ENCODE data around the gene RANBP17. TPM values are rescaled to one million over a fixed set of nuclear protein-coding genes. Genes with fewer than 3 reads are reported as not detected.

RANBP17 gene
- total and polyA plus RNA-seq, 12 donors, result 0.55 to 12.9 (median 5.9) TPM

DNA sequence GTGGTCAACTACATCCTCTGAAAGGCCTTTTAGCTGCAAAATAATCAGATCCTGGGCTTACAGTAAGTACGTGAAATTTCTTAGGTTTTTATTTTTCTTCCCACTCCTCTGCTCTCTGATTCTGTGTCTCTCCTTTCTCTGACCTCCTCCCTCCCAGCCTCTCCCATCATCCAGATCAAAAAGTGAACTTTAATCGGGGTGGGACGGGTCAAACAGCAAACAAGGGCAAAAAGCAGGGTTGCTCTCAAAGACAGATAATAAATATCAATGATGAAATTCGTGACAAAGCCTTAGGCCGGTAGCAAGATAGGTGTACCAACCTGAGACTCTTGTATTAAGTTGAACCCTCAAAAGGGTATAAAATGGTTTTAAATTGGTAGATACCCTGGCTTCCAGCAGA, 76.1 kb downstream of the RANBP17 start:
- intact Hi-C loops (cut with DNase I), result no loop called here
- H3K27me3 ChIP-seq, result no peaks in the 10 kb centered on the region
- H3K4me1 ChIP-seq, result no peaks in the 10 kb centered on the region
- no peak for ATAC-seq
- H3K36me3 ChIP-seq, result peaks cover 0 to 11% (median 0%) of the 10 kb centered on the region in 9 donors
- 77 to 88% methylated on average over 5 of the region's 5 CpGs for WGBS, 2 donors
- TF ChIP-seq, protein P1, sequence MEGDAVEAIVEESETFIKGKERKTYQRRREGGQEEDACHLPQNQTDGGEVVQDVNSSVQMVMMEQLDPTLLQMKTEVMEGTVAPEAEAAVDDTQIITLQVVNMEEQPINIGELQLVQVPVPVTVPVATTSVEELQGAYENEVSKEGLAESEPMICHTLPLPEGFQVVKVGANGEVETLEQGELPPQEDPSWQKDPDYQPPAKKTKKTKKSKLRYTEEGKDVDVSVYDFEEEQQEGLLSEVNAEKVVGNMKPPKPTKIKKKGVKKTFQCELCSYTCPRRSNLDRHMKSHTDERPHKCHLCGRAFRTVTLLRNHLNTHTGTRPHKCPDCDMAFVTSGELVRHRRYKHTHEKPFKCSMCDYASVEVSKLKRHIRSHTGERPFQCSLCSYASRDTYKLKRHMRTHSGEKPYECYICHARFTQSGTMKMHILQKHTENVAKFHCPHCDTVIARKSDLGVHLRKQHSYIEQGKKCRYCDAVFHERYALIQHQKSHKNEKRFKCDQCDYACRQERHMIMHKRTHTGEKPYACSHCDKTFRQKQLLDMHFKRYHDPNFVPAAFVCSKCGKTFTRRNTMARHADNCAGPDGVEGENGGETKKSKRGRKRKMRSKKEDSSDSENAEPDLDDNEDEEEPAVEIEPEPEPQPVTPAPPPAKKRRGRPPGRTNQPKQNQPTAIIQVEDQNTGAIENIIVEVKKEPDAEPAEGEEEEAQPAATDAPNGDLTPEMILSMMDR (IDR thresholded peaks at IDR 0.05), result no peak
- H3K9me3 ChIP-seq, result peaks cover 0 to 9% (median 0%) of the 10 kb centered on the region in 11 donors
- H3K27ac ChIP-seq, result no peak overlapping the region
- DNase-seq, result no peak
- no peak overlapping the region for H3K4me3 ChIP-seq

DNA sequence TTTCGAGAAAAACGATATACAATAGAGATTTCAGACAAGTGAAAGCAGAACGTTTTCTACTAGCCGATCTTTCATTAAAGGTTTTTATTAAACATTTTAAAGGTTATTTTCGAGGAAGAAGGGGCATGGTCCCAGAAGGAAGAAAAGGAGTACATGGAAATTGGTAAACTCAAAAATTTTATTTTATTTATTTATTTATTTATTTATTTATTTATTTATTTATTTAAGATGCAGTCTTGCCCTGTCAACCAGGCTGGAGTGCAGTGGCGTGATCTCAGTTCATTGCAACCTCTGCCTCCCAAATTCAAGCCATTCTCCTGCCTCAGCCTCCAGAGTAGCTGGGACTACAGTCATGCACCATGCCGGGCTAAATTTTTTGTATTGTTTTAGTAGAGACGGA, 77.4 kb downstream of the RANBP17 start:
- intact Hi-C loops (cut with DNase I), result no loop called here
- Histone ChIP-seq H3K9me3 (peaks cover 0 to 9% (median 0%) of the 10 kb centered on the region in 11 donors), H3K4me3 (no peak overlapping the region), H3K27me3 (no peaks in the 10 kb centered on the region), H3K36me3 (peaks cover 0 to 11% (median 0%) of the 10 kb centered on the region in 9 donors), H3K4me1 (no peaks in the 10 kb centered on the region), H3K27ac (no peak overlapping the region)
- no peak for DNase-seq
- WGBS, 2 donors, result 73 to 90% methylated on average over 8 of the region's 8 CpGs
- no peak for ATAC-seq
- TF ChIP-seq, protein P1 (IDR thresholded peaks at IDR 0.05), result no peak

DNA sequence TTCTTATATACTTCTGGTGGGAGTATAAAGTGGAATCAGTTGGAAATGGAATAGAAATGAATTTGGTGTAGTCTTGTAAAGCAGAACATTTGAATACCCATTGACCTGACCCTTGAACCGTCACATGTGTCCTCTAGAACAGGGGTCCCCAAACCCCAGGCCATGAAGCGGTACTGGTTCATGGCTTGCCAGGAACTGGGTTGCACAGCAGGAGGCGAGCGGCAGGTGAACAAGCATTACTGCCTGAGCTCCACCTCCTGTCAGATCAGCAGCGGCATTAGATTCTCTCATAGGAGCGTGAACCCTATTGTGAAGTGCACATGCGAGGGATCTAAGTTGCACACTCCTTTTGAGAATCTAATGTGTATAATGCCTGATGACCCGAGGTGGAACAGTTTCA, 80.0 kb downstream of the RANBP17 start:
- Histone ChIP-seq H3K27me3 (no peaks in the 10 kb centered on the region), H3K4me3 (no peak overlapping the region), H3K9me3 (peaks cover 0 to 9% (median 0%) of the 10 kb centered on the region in 11 donors), H3K4me1 (no peaks in the 10 kb centered on the region), H3K36me3 (peaks cover 0 to 11% (median 0%) of the 10 kb centered on the region in 9 donors), H3K27ac (no peak overlapping the region)
- TF ChIP-seq, protein P1 (IDR thresholded peaks at IDR 0.05), result no peak
- WGBS, 2 donors, result 96 to 98% methylated on average over 8 of the region's 8 CpGs
- DNase-seq (no peak), ATAC-seq (no peak)
- intact Hi-C loops (cut with DNase I), result no loop called here

DNA sequence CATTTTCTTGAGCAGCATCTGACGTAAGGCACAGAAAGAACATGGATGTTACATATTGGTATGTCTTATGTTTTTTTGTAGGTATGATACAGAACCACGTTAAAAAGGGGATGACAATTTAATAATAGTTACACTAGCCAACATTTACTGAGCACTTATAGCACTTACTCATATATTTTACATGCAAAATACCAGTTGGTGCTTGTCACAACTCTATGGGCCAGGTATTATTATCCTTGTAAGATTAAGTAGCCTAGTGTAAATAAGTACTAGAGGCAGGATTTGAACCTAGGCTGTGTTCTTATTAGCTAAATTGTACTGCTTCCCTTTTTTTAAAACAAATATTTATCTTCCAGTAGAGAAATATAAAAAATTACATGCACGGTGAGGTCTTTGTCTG, 83.5 kb downstream of the RANBP17 start:
- H3K27me3 ChIP-seq, result no peaks in the 10 kb centered on the region
- H3K36me3 ChIP-seq, result peaks cover 0 to 5% (median 0%) of the 10 kb centered on the region in 9 donors
- TF ChIP-seq, protein P1 (IDR thresholded peaks at IDR 0.05), result no peak
- intact Hi-C loops (cut with DNase I), result no loop called here
- no peaks in the 10 kb centered on the region for H3K4me1 ChIP-seq
- no peaks in the 10 kb centered on the region for H3K9me3 ChIP-seq
- no peak for DNase-seq
- ATAC-seq, result no peak
- no peak overlapping the region for H3K27ac ChIP-seq
- WGBS, 2 donors, result 79 to 91% methylated on average over 3 of the region's 3 CpGs
- H3K4me3 ChIP-seq, result no peak overlapping the region
